Mesenchymal stem cell (in vitro differentiated cells and primary cell): ENCODE measurements around the gene KIF27.
"Not testable (repeated sequence)": the region's sequence is repeated elsewhere in the genome, so short reads cannot be mapped to it uniquely, and the experiment has no call there.

ENCODE experiments used
- DNase-seq: peaks from one replicate; pipeline ENCODE4 v3.0.0-alpha.2; 2013
- H2AFZ ChIP-seq: one replicate; pipeline ENCODE4 v1.6.1; 2013; ENCODE audit warnings: low read depth, mild to moderate bottlenecking, control low read depth, inconsistent platforms, low read length, moderate library complexity
- H2AK5ac ChIP-seq: 2 replicates; pipeline ENCODE4 v1.6.1; 2013; ENCODE audit warnings: low read length, moderate library complexity, mild to moderate bottlenecking, inconsistent platforms; ENCODE audit not compliant: severe bottlenecking
- H2BK120ac ChIP-seq: one replicate; pipeline ENCODE4 v1.6.1; 2013; ENCODE audit warnings: low read depth, mild to moderate bottlenecking, inconsistent platforms, low read length, moderate library complexity
- H2BK12ac ChIP-seq, 2 experiments: one replicate each; pipeline ENCODE4 v1.6.1; 2013; ENCODE audit warnings: inconsistent platforms in 2 of 2, low read length in 2 of 2, mild to moderate bottlenecking in 2 of 2, moderate library complexity in 2 of 2, control low read depth in 1 of 2
- H2BK15ac ChIP-seq: one replicate; pipeline ENCODE4 v1.6.1; 2013; ENCODE audit warnings: mild to moderate bottlenecking, low read depth, inconsistent platforms; ENCODE audit not compliant: poor library complexity, severe bottlenecking
- H2BK5ac ChIP-seq: 2 replicates; pipeline ENCODE4 v1.6.1; 2013; ENCODE audit warnings: low read depth, mild to moderate bottlenecking, low read length, control low read depth, inconsistent platforms; ENCODE audit not compliant: poor library complexity, severe bottlenecking
- H3K14ac ChIP-seq, 2 experiments: one replicate each; pipeline ENCODE4 v1.6.1; 2013; ENCODE audit warnings: inconsistent platforms in 2 of 2, low read length in 2 of 2, control low read depth in 1 of 2, mild to moderate bottlenecking in 1 of 2, moderate library complexity in 1 of 2
- H3K18ac ChIP-seq, 2 experiments: one replicate each; pipeline ENCODE4 v1.6.1; 2013; ENCODE audit warnings: inconsistent platforms in 2 of 2, low read length in 2 of 2, control low read depth in 1 of 2, low read depth in 1 of 2, mild to moderate bottlenecking in 1 of 2
- H3K23ac ChIP-seq, 2 experiments: one replicate each; pipeline ENCODE4 v1.6.1; 2013; ENCODE audit warnings: inconsistent platforms in 2 of 2, low read length in 2 of 2, mild to moderate bottlenecking in 2 of 2, moderate library complexity in 2 of 2, control low read depth in 1 of 2
- H3K27ac ChIP-seq: 2 replicates; pipeline ENCODE4 v1.5.1; 2013; ENCODE audit warnings: mild to moderate bottlenecking, moderate library complexity, low read length, control low read depth, inconsistent platforms; ENCODE audit not compliant: poor library complexity, severe bottlenecking
- H3K27me3 ChIP-seq, 2 experiments: 2 replicates each; pipeline versions ENCODE4 v1.6.1 to v1.7.0; 2013; ENCODE audit warnings: low read length in 2 of 2, mild to moderate bottlenecking in 2 of 2, moderate library complexity in 2 of 2, control low read depth in 1 of 2, inconsistent platforms in 1 of 2; ENCODE audit not compliant: control insufficient read depth in 1 of 2, insufficient read depth in 1 of 2
- H3K36me3 ChIP-seq, 2 experiments: 2 replicates each; pipeline versions ENCODE4 v1.6.1 to v1.7.0; 2013; ENCODE audit warnings: low read length in 2 of 2, control low read depth in 1 of 2, inconsistent platforms in 1 of 2, low read depth in 1 of 2, mild to moderate bottlenecking in 1 of 2; ENCODE audit not compliant: insufficient read depth in 2 of 2, control insufficient read depth in 1 of 2
- H3K4ac ChIP-seq, 2 experiments: one replicate each; pipeline ENCODE4 v1.6.1; 2013; ENCODE audit warnings: inconsistent platforms in 2 of 2, low read length in 2 of 2, mild to moderate bottlenecking in 2 of 2, moderate library complexity in 2 of 2, control low read depth in 1 of 2, low read depth in 1 of 2
- H3K4me1 ChIP-seq: 2 replicates; pipeline ENCODE4 v1.6.1; 2013; ENCODE audit warnings: low read depth, low read length, control low read depth; ENCODE audit not compliant: control insufficient read depth, insufficient read depth
- H3K4me2 ChIP-seq: 2 replicates; pipeline ENCODE4 v1.6.1; 2013; ENCODE audit warnings: low read length, mild to moderate bottlenecking, inconsistent platforms; ENCODE audit not compliant: poor library complexity, severe bottlenecking
- H3K4me3 ChIP-seq, 2 experiments: 2 replicates each; pipeline versions ENCODE4 v1.5.1 to v1.7.0; 2013; ENCODE audit warnings: low read length in 2 of 2, mild to moderate bottlenecking in 2 of 2, control low read depth in 1 of 2, low read depth in 1 of 2; ENCODE audit not compliant: insufficient read depth in 1 of 2
- H3K79me1 ChIP-seq: replicated peaks from 2 replicates; pipeline ENCODE4 v1.6.1; 2013; ENCODE audit warnings: mild to moderate bottlenecking, control low read depth, low read length, inconsistent platforms; ENCODE audit not compliant: poor library complexity, severe bottlenecking
- H3K9ac ChIP-seq: 2 replicates; pipeline ENCODE4 v1.7.0; 2013; ENCODE audit warnings: mild to moderate bottlenecking, low read length, moderate library complexity
- H3K9me3 ChIP-seq: 2 replicates; pipeline ENCODE4 v1.7.0; 2013; ENCODE audit warnings: mild to moderate bottlenecking, low read length; ENCODE audit not compliant: control insufficient read depth
- H4K8ac ChIP-seq: one replicate; pipeline ENCODE4 v1.6.1; 2013; ENCODE audit warnings: inconsistent platforms, mild to moderate bottlenecking, low read length, moderate library complexity
- H4K91ac ChIP-seq: one replicate; pipeline ENCODE4 v1.6.1; 2013; ENCODE audit warnings: mild to moderate bottlenecking, low read length, inconsistent platforms
- WGBS: methylation state at CpG from one replicate; pipeline ENCODE4 v1.1.7; 2013; ENCODE audit warnings: mixed read lengths; 5-methylcytosine and 5-hydroxymethylcytosine counted together

The KIF27 gene

GRCh38 chr9:83900615-83901014, 20.6 kb downstream of the KIF27 start:
- H2AFZ ChIP-seq, H2BK15ac ChIP-seq, H3K14ac ChIP-seq, H3K4me1 ChIP-seq, H3K23ac ChIP-seq, H3K4me2 ChIP-seq, H4K91ac ChIP-seq, H3K4me3 ChIP-seq, H3K27me3 ChIP-seq, H3K27ac ChIP-seq, H4K8ac ChIP-seq, H2BK5ac ChIP-seq, H2BK120ac ChIP-seq, H3K18ac ChIP-seq, H2BK12ac ChIP-seq, DNase-seq, H3K9me3 ChIP-seq, H3K36me3 ChIP-seq, H3K79me1 ChIP-seq, H3K4ac ChIP-seq, H2AK5ac ChIP-seq, H3K9ac ChIP-seq: not testable (repeated sequence)
- no CpG with 5 or more reads among the region's 5 CpGs for WGBS

DNA sequence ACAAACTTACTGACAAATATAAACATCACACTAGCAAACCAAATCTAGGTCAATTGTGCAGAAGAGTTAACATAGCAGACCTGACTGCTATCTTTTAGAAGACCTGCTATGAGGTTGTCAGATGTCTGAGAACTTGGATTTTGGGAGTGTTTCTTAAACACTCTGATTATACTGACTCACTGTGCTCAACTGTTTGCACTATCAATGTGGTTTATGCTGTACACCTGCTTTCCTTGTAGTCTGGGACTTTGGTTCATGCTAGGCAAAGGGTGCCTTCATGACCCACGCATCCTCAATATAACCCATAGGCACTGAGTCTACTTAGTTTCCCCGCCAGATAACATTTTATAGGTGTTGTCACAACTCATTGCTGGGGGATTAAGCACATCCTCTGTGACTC, 26.9 kb downstream of the KIF27 start:
- not testable (repeated sequence) for H3K9ac ChIP-seq, H3K14ac ChIP-seq, DNase-seq, H2BK12ac ChIP-seq, H2AK5ac ChIP-seq, H3K4me1 ChIP-seq, H3K18ac ChIP-seq, H3K9me3 ChIP-seq, H3K27ac ChIP-seq, H3K36me3 ChIP-seq, H3K4me2 ChIP-seq, H3K23ac ChIP-seq, H3K79me1 ChIP-seq, H4K8ac ChIP-seq, H3K4me3 ChIP-seq, H2BK120ac ChIP-seq, H2AFZ ChIP-seq, H2BK5ac ChIP-seq, H4K91ac ChIP-seq, H3K27me3 ChIP-seq, H3K4ac ChIP-seq, H2BK15ac ChIP-seq
- WGBS, result 94% methylated on average over 2 of the region's 2 CpGs

- not testable (repeated sequence) for DNase-seq, H2BK12ac ChIP-seq, H2AFZ ChIP-seq, H3K18ac ChIP-seq, H4K91ac ChIP-seq, H3K9ac ChIP-seq, H3K36me3 ChIP-seq, H3K79me1 ChIP-seq, H4K8ac ChIP-seq, H3K4ac ChIP-seq, H3K27ac ChIP-seq, H3K14ac ChIP-seq, H2AK5ac ChIP-seq, H3K27me3 ChIP-seq, H3K4me3 ChIP-seq, H3K9me3 ChIP-seq, H3K4me2 ChIP-seq, H3K23ac ChIP-seq, H2BK15ac ChIP-seq, H2BK5ac ChIP-seq, H2BK120ac ChIP-seq, H3K4me1 ChIP-seq
- WGBS, result 95% methylated on average over 2 of the region's 2 CpGs
These were observed 34.7 kb downstream of the KIF27 start for GRCh38 chr9:83886498-83886897.

- H2BK120ac ChIP-seq, H4K8ac ChIP-seq, H2AFZ ChIP-seq, H4K91ac ChIP-seq, H3K14ac ChIP-seq, H2AK5ac ChIP-seq, H2BK5ac ChIP-seq, H3K4me2 ChIP-seq, H3K23ac ChIP-seq, H3K4ac ChIP-seq, H3K27me3 ChIP-seq, H2BK12ac ChIP-seq, H3K9me3 ChIP-seq, H2BK15ac ChIP-seq, H3K36me3 ChIP-seq, H3K18ac ChIP-seq, H3K4me1 ChIP-seq, H3K79me1 ChIP-seq: not testable (repeated sequence)
- peak; percentile 92 for DNase-seq
- Histone ChIP-seq H3K27ac (peak overlapping the region; percentile 37), H3K9ac (peak overlapping the region; percentile 7), H3K4me3 (peak overlapping the region in 1 of 2 experiments; percentile 14)
- WGBS, result 0% methylated on average over 1 of the region's 3 CpGs
These were observed 35.5 kb downstream of the KIF27 start for GRCh38 chr9:83885559-83886240.
